Measurements from ENCODE around the gene EEF2KMT.
"Not testable (repeated sequence)": the region's sequence is repeated elsewhere in the genome, so short reads cannot be mapped to it uniquely, and the experiment has no call there.

GRCh38 chr16:5084099-5084731 lies 13.4 kb downstream of the EEF2KMT start:
- TF ChIP-seq CTCF (IDR thresholded peaks at IDR 0.05); POLR2A (IDR thresholded peaks at IDR 0.05; ENCODE audit: low read depth): not testable (repeated sequence)
